Measurements from ENCODE around the gene KCNH5.

Gene KCNH5

DNA sequence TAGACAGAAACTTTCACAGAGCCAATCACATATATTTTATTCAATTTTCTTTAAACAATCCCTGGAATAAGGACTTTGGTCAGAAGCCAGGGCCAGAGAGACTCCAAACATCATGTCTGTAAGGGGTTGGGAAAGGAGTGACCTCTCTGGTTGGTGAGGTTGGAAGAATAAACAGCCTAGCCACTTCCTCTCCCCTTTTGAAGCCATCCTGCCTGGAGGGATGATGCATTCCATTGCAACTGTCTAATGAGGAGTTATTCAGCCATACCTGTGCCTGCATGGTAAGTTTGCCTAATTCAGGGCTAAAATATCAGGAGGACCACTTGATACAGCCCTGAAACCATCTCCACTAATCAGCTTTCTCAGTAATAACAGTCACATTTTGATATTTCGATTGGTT is 299.8 kb downstream of the KCNH5 start:
- no peaks in the 10 kb centered on the region for H4K20me1 ChIP-seq (ENCODE audit: insufficient read depth, low read length, poor library complexity, severe bottlenecking)
- H3F3A ChIP-seq (ENCODE audit: low read depth): no peaks in the 10 kb centered on the region
- TF ChIP-seq CTCF (conservative IDR thresholded peaks at IDR 0.05; ENCODE audit: low read length) (no peak), EZH2phosphoT487 (IDR thresholded peaks at IDR 0.05; ENCODE audit: borderline replicate concordance) (no peak)
- no peaks in the 10 kb centered on the region for H3K36me3 ChIP-seq (ENCODE audit: insufficient read depth, low read length)
- H3K79me2 ChIP-seq (ENCODE audit: insufficient read depth, low read length): no peaks in the 10 kb centered on the region
- H2AFZ ChIP-seq (ENCODE audit: low read length): no peak overlapping the region
- no peak overlapping the region for H3K4me2 ChIP-seq (ENCODE audit: low read depth, low read length, poor library complexity, severe bottlenecking)
- H3K4me3 ChIP-seq (ENCODE audit: low read length, poor library complexity, severe bottlenecking): no peak overlapping the region
- H3K4me1 ChIP-seq (ENCODE audit: insufficient read depth, low read length, poor library complexity, severe bottlenecking): no peaks in the 10 kb centered on the region
- no peaks in the 10 kb centered on the region for H3K27me3 ChIP-seq (ENCODE audit: insufficient read depth, low read length, poor library complexity, severe bottlenecking)
- H3K9me3 ChIP-seq (ENCODE audit: insufficient read depth, low read depth, low read length): no peaks in the 10 kb centered on the region
- no peak overlapping the region for H3K9ac ChIP-seq (ENCODE audit: low read depth, low read length, poor library complexity, severe bottlenecking)
- no peaks in the 10 kb centered on the region for H3K9me2 ChIP-seq (replicated peaks; ENCODE audit: low read depth, low read length)

GRCh38 chr14:62743560-62743959 is 301.7 kb downstream of the KCNH5 start:
- H3K4me2 ChIP-seq (ENCODE audit: low read depth, low read length, poor library complexity, severe bottlenecking): no peak overlapping the region
- no peaks in the 10 kb centered on the region for H3K36me3 ChIP-seq (ENCODE audit: insufficient read depth, low read length)
- no peaks in the 10 kb centered on the region for H3K4me1 ChIP-seq (ENCODE audit: insufficient read depth, low read length, poor library complexity, severe bottlenecking)
- H3K27me3 ChIP-seq (ENCODE audit: insufficient read depth, low read length, poor library complexity, severe bottlenecking): no peaks in the 10 kb centered on the region
- TF ChIP-seq CTCF (conservative IDR thresholded peaks at IDR 0.05; ENCODE audit: low read length) (no peak), EZH2phosphoT487 (IDR thresholded peaks at IDR 0.05; ENCODE audit: borderline replicate concordance) (no peak)
- H2AFZ ChIP-seq (ENCODE audit: low read length): no peak overlapping the region
- H3K9ac ChIP-seq (ENCODE audit: low read depth, low read length, poor library complexity, severe bottlenecking): no peak overlapping the region
- no peaks in the 10 kb centered on the region for H3K9me3 ChIP-seq (ENCODE audit: insufficient read depth, low read depth, low read length)
- no peak overlapping the region for H3K4me3 ChIP-seq (ENCODE audit: low read length, poor library complexity, severe bottlenecking)
- H3K79me2 ChIP-seq (ENCODE audit: insufficient read depth, low read length): no peaks in the 10 kb centered on the region
- no peaks in the 10 kb centered on the region for H3K9me2 ChIP-seq (replicated peaks; ENCODE audit: low read depth, low read length)
- H4K20me1 ChIP-seq (ENCODE audit: insufficient read depth, low read length, poor library complexity, severe bottlenecking): no peaks in the 10 kb centered on the region
- no peaks in the 10 kb centered on the region for H3F3A ChIP-seq (ENCODE audit: low read depth)

DNA sequence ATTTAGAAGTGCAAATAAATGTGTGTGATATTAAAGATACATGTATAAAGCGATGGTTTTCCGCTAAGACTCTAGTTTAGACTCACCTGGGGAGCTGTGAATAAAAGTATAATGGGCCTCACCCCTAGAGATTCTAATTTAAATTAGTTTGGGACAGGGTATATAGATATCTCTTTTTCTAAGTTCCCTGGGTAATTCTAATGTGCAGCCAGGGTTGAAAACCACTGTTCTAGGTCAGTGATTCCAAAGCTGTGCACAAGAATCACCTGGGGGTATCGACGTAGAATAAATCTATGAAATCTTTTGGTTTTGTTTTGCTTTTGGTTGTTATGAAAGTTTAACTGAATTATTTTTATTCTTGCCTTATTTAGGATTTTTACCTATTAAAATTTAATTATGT is 302.1 kb downstream of the KCNH5 start:
- H4K20me1 ChIP-seq (ENCODE audit: insufficient read depth, low read length, poor library complexity, severe bottlenecking): no peaks in the 10 kb centered on the region
- H3K9me3 ChIP-seq (ENCODE audit: insufficient read depth, low read depth, low read length): no peaks in the 10 kb centered on the region
- no peak overlapping the region for H3K9ac ChIP-seq (ENCODE audit: low read depth, low read length, poor library complexity, severe bottlenecking)
- TF ChIP-seq CTCF (conservative IDR thresholded peaks at IDR 0.05; ENCODE audit: low read length) (no peak), EZH2phosphoT487 (IDR thresholded peaks at IDR 0.05; ENCODE audit: borderline replicate concordance) (no peak)
- no peaks in the 10 kb centered on the region for H3K36me3 ChIP-seq (ENCODE audit: insufficient read depth, low read length)
- H3K27me3 ChIP-seq (ENCODE audit: insufficient read depth, low read length, poor library complexity, severe bottlenecking): no peaks in the 10 kb centered on the region
- H3K4me2 ChIP-seq (ENCODE audit: low read depth, low read length, poor library complexity, severe bottlenecking): no peak overlapping the region
- H3K9me2 ChIP-seq (replicated peaks; ENCODE audit: low read depth, low read length): no peaks in the 10 kb centered on the region
- H3K4me3 ChIP-seq (ENCODE audit: low read length, poor library complexity, severe bottlenecking): no peak overlapping the region
- H3F3A ChIP-seq (ENCODE audit: low read depth): no peaks in the 10 kb centered on the region
- H3K4me1 ChIP-seq (ENCODE audit: insufficient read depth, low read length, poor library complexity, severe bottlenecking): no peaks in the 10 kb centered on the region
- H3K79me2 ChIP-seq (ENCODE audit: insufficient read depth, low read length): no peaks in the 10 kb centered on the region
- H2AFZ ChIP-seq (ENCODE audit: low read length): no peak overlapping the region
